Gastroesophageal sphincter (tissue), 3 donors: Measurements from ENCODE around the gene AP2A2.

ENCODE experiments used
- CTCF ChIP-seq, 4 experiments: fragments of 200-600 bp in 2 of 4; fragments of 450-650 bp in 2 of 4; sonication (generic) in 1 of 4; IDR thresholded peaks; one replicate each; pipeline ENCODE4 v1.5.1; 2017 to 2019; ENCODE audit warnings: antibody characterized with exemption in 4 of 4, mild to moderate bottlenecking in 2 of 4, moderate library complexity in 2 of 4
- EP300 ChIP-seq: sonication (generic); formaldehyde crosslinking; IDR thresholded peaks from one replicate; pipeline ENCODE4 v1.6.1; 2017; ENCODE audit warnings: antibody characterized with exemption, mild to moderate bottlenecking
- POLR2A ChIP-seq, 2 donors: fragments of 450-650 bp; IDR thresholded peaks; one replicate each; pipeline ENCODE4 v1.6.1; 2017; ENCODE audit warnings: antibody characterized with exemption in 2 of 2, mild to moderate bottlenecking in 2 of 2, moderate library complexity in 1 of 2
- POLR2AphosphoS5 ChIP-seq: sonication (generic); formaldehyde crosslinking; IDR thresholded peaks from one replicate; pipeline ENCODE4 v1.6.1; 2017; ENCODE audit warnings: antibody characterized with exemption

- TF ChIP-seq CTCF (IDR thresholded peaks at IDR 0.05) (no peak), POLR2A (IDR thresholded peaks at IDR 0.05) (no peak), POLR2AphosphoS5 (no peak), EP300 (no peak)
Measured at GRCh38 chr11:963852-964251, 38.2 kb downstream of the AP2A2 start.
